ENCODE data around the gene FN3K. TPM values are rescaled to one million over a fixed set of nuclear protein-coding genes. Genes with fewer than 3 reads are reported as not detected.

FN3K gene
- polyA plus RNA-seq, 3 donors, result 0.15 TPM; not detected in 2

- peaks cover 32 to 40% of the 10 kb centered on the region in 2 donors for H3K36me3 ChIP-seq (replicated peaks in 1 of 2; ENCODE audit: control insufficient read depth in 1 of 2, insufficient read depth in 2 of 2, low read length in 2 of 2)
- no peaks in the 10 kb centered on the region for H3K27me3 Mint-ChIP-seq (ENCODE audit: low read depth in 3 of 3)
Measured at GRCh38 chr17:82726427-82726826, 9.0 kb upstream of the FN3K start.

GRCh38 chr17:82729479-82730260, 5.7 kb upstream of the FN3K start:
- Mint-ChIP-seq H3K4me1 (no peaks in the 10 kb centered on the region), H3K4me3 (no peak overlapping the region), H3K9me3 (peaks cover 12 to 22% (median 21%) of the 10 kb centered on the region in 7 donors), H3K36me3 (peaks cover 37 to 58% of the 10 kb centered on the region in 2 donors), H3K27me3 (ENCODE audit: low read depth in 3 of 3) (peaks cover 5 to 8% (median 5%) of the 10 kb centered on the region in 3 donors), H3K27ac (peak overlapping the region in 1 of 7 donors; percentile 59)
- H3K4me1 ChIP-seq (ENCODE audit: control insufficient read depth in 1 of 2, insufficient read depth in 2 of 2, low read length in 2 of 2), result no peaks in the 10 kb centered on the region
- peaks cover 18 to 27% of the 10 kb centered on the region in 2 donors for H3K9me3 ChIP-seq (replicated peaks in 1 of 2; ENCODE audit: control insufficient read depth in 1 of 2, insufficient read depth in 1 of 2, low read length in 2 of 2)
- H2AFZ ChIP-seq (ENCODE audit: insufficient read depth, low read depth, low read length, poor library complexity, severe bottlenecking), result no peak overlapping the region
- no peaks in the 10 kb centered on the region for H4K20me1 ChIP-seq (ENCODE audit: insufficient read depth, low read length)
- peaks cover 16 to 40% of the 10 kb centered on the region in 2 donors for H3K36me3 ChIP-seq (replicated peaks in 1 of 2; ENCODE audit: control insufficient read depth in 1 of 2, insufficient read depth in 2 of 2, low read length in 2 of 2)
- no peak overlapping the region for H3K4me3 ChIP-seq (replicated peaks in 1 of 3; ENCODE audit: low read depth in 2 of 3, low read length in 3 of 3)
- 88% methylated on average over 48 of the region's 48 CpGs for WGBS (ENCODE audit: insufficient coverage)
- TF ChIP-seq CTCF (IDR thresholded peaks at IDR 0.05), result no peak
- H3K27me3 ChIP-seq (ENCODE audit: control insufficient read depth in 2 of 2, insufficient read depth in 2 of 2, low read length in 2 of 2), result peaks cover 0 to 4% of the 10 kb centered on the region in 2 donors
- intact Hi-C loops (cut with micrococcal nuclease), result no loop called here
- H3K9ac ChIP-seq (ENCODE audit: insufficient read depth, low read length, poor library complexity, severe bottlenecking), result no peak overlapping the region
- no peak overlapping the region for H3K27ac ChIP-seq (ENCODE audit: low read depth in 1 of 2, low read length in 2 of 2)
- H3K4me2 ChIP-seq (replicated peaks; ENCODE audit: extremely low read depth, low read length, poor library complexity, severe bottlenecking), result no peak overlapping the region
- no peaks in the 10 kb centered on the region for H3K79me2 ChIP-seq (ENCODE audit: insufficient read depth, low read length)
- no peak for DNase-seq

More at GRCh38 chr17:82726427-82726826, 9.0 kb upstream of the FN3K start:
- Mint-ChIP-seq H3K36me3 (peaks cover 44 to 63% of the 10 kb centered on the region in 2 donors), H3K9me3 (no peaks in the 10 kb centered on the region), H3K4me3 (no peak overlapping the region), H3K27ac (peak overlapping the region in 1 of 7 donors; percentile 7), H3K4me1 (no peaks in the 10 kb centered on the region)
- no peak overlapping the region for H3K4me3 ChIP-seq (replicated peaks in 1 of 3; ENCODE audit: low read depth in 2 of 3, low read length in 3 of 3)
- no peak overlapping the region for H3K27ac ChIP-seq (ENCODE audit: low read depth in 1 of 2, low read length in 2 of 2)
- no peaks in the 10 kb centered on the region for H3K9me3 ChIP-seq (replicated peaks in 1 of 2; ENCODE audit: control insufficient read depth in 1 of 2, insufficient read depth in 1 of 2, low read length in 2 of 2)
- H3K79me2 ChIP-seq (ENCODE audit: insufficient read depth, low read length), result no peaks in the 10 kb centered on the region
- H3K4me1 ChIP-seq (ENCODE audit: control insufficient read depth in 1 of 2, insufficient read depth in 2 of 2, low read length in 2 of 2), result no peaks in the 10 kb centered on the region
- no peak overlapping the region for H2AFZ ChIP-seq (ENCODE audit: insufficient read depth, low read depth, low read length, poor library complexity, severe bottlenecking)
- H3K9ac ChIP-seq (ENCODE audit: insufficient read depth, low read length, poor library complexity, severe bottlenecking), result no peak overlapping the region
- 100% methylated on average over 6 of the region's 10 CpGs for WGBS (ENCODE audit: insufficient coverage)
- no peak for DNase-seq
- intact Hi-C loops (cut with micrococcal nuclease), result no loop called here
- no peak for TF ChIP-seq CTCF (IDR thresholded peaks at IDR 0.05)
- no peaks in the 10 kb centered on the region for H3K27me3 ChIP-seq (ENCODE audit: control insufficient read depth in 2 of 2, insufficient read depth in 2 of 2, low read length in 2 of 2)
- no peak overlapping the region for H3K4me2 ChIP-seq (replicated peaks; ENCODE audit: extremely low read depth, low read length, poor library complexity, severe bottlenecking)
- H4K20me1 ChIP-seq (ENCODE audit: insufficient read depth, low read length), result no peaks in the 10 kb centered on the region
